Caco-2 (cell line): ENCODE measurements around the gene TRAF2. TPM values are rescaled to one million over a fixed set of nuclear protein-coding genes. Genes with fewer than 3 reads are reported as not detected.

Experiments
- BruUV-seq: library from RNA; stranded (reverse); fragments of 400-500 nt; replicated peaks from 2 replicates; lab custom pipeline; 2021; lab: Mats Ljungman, UMichigan
- CTCF ChIA-PET: fragments of 300-600 bp; sonication (Branson Sonifier 250); formaldehyde crosslinking; loops from one replicate; lab custom pipeline; 2022; ENCODE audit warnings: antibody characterized with exemption; lab: Charles Lee
- POLR2A ChIA-PET: fragments of 300-600 bp; sonication (Branson Sonifier 250); formaldehyde crosslinking; loops from one replicate; lab custom pipeline; 2022; ENCODE audit warnings: antibody characterized with exemption; lab: Charles Lee
- DNase-seq, 2 experiments: peaks; one replicate each; pipeline versions ENCODE4 v3.0.0 to v3.0.0-alpha.2; 2020 to 2022
- H3K27me3 ChIP-seq: replicated peaks from 2 replicates; pipeline ENCODE4 v1.6.0; 2011; ENCODE audit warnings: low read length; ENCODE audit not compliant: control insufficient read depth, insufficient read depth
- H3K36me3 ChIP-seq: 2 replicates; pipeline ENCODE4 v1.5.1; 2011; ENCODE audit warnings: low read length; ENCODE audit not compliant: control insufficient read depth, insufficient read depth
- H3K4me1 ChIP-seq: fragments of 250-450 bp; sonication (Bioruptor Pico); 2 replicates; pipeline ENCODE4 v1.5.1; 2020; ENCODE audit warnings: mild to moderate bottlenecking
- H3K4me3 ChIP-seq: 2 replicates; pipeline ENCODE4 v1.5.1; 2011; ENCODE audit warnings: low read depth, mild to moderate bottlenecking, control low read depth, low read length
- H3K9me3 ChIP-seq: fragments of 250-450 bp; sonication (Bioruptor Pico); 2 replicates; pipeline ENCODE4 v1.5.1; 2020; ENCODE audit warnings: mild to moderate bottlenecking, moderate library complexity
- H3K27ac Mint-ChIP-seq: one replicate; pipeline ENCODE4 v1.8.0; 2022; ENCODE audit warnings: mixed read lengths; ENCODE audit not compliant: unreplicated experiment
- H3K27me3 Mint-ChIP-seq: one replicate; pipeline ENCODE4 v1.8.0; 2022; ENCODE audit warnings: mixed read lengths; ENCODE audit not compliant: insufficient read depth, unreplicated experiment
- H3K36me3 Mint-ChIP-seq: one replicate; pipeline ENCODE4 v1.8.0; 2022; ENCODE audit warnings: mild to moderate bottlenecking, mixed read lengths; ENCODE audit not compliant: insufficient read depth, unreplicated experiment
- H3K4me1 Mint-ChIP-seq: one replicate; pipeline ENCODE4 v1.8.0; 2022; ENCODE audit warnings: low read depth, mixed read lengths; ENCODE audit not compliant: unreplicated experiment
- H3K4me3 Mint-ChIP-seq: one replicate; pipeline ENCODE4 v1.8.0; 2022; ENCODE audit warnings: mild to moderate bottlenecking, moderate library complexity, mixed read lengths; ENCODE audit not compliant: unreplicated experiment
- H3K9me3 Mint-ChIP-seq: one replicate; pipeline ENCODE4 v1.8.0; 2022; ENCODE audit warnings: mixed read lengths; ENCODE audit not compliant: unreplicated experiment
- CTCF ChIP-seq, 2 experiments: fragments of 200-600 bp in 1 of 2; IDR thresholded peaks; 1 replicate in 1 of 2; 2 replicates in 1 of 2; pipeline versions ENCODE4 v1.5.1 to v1.8.0; 2011 to 2022; ENCODE audit warnings: antibody characterized with exemption in 1 of 2, control low read depth in 1 of 2, inconsistent platforms in 1 of 2, low read depth in 1 of 2, low read length in 1 of 2, mild to moderate bottlenecking in 1 of 2, moderate library complexity in 1 of 2; ENCODE audit not compliant: insufficient read depth in 1 of 2, severe bottlenecking in 1 of 2, unreplicated experiment in 1 of 2
- intact Hi-C: fragments of 100-400 bp; cut with micrococcal nuclease; formaldehyde crosslinking; loops from one replicate; pipeline ENCODE4 v1.10.0; 2022; ENCODE audit not compliant: unreplicated experiment
- total RNA-seq: library from RNA; stranded (reverse); gene quantifications from 2 replicates; pipeline ENCODE4 v1.2.3, GENCODE V29; 2022

Gene TRAF2
- total RNA-seq, 1 experiment from 2014 or later, result 41.7 TPM

GRCh38 chr9:136937186-136938001 is 51.1 kb downstream of the TRAF2 start:
- H3K27ac Mint-ChIP-seq, result no peak overlapping the region
- BruUV-seq, result no TSS peak
- CTCF ChIA-PET, result interaction anchor here (0.6 to 0.9 kb wide), 3 partner anchors 96 to 118 kb away, joined by 3 read pairs; no protein-coding TSS in a partner anchor
- intact Hi-C loops, result no loop called here
- H3K4me1 Mint-ChIP-seq, result peaks cover 5% of the 10 kb centered on the region
- H3K4me3 ChIP-seq, result no peak overlapping the region
- H3K4me3 Mint-ChIP-seq, result no peak overlapping the region
- H3K27me3 ChIP-seq, result no peaks in the 10 kb centered on the region
- no peaks in the 10 kb centered on the region for H3K27me3 Mint-ChIP-seq
- no peak for DNase-seq
- POLR2A ChIA-PET, result no interaction called here
- no peaks in the 10 kb centered on the region for H3K9me3 Mint-ChIP-seq
- no peaks in the 10 kb centered on the region for H3K9me3 ChIP-seq
- H3K4me1 ChIP-seq, result no peaks in the 10 kb centered on the region
- peaks cover 1% of the 10 kb centered on the region for H3K36me3 ChIP-seq
- TF ChIP-seq CTCF (IDR thresholded peaks at IDR 0.05; ENCODE audit: insufficient read depth in 1 of 2, low read depth in 1 of 2, low read length in 1 of 2, severe bottlenecking in 1 of 2, unreplicated experiment in 1 of 2), result no peak
- H3K36me3 Mint-ChIP-seq, result peaks cover 69% of the 10 kb centered on the region

GRCh38 chr9:136939431-136939995 is 53.2 kb downstream of the TRAF2 start:
- H3K27me3 Mint-ChIP-seq, result no peaks in the 10 kb centered on the region
- intact Hi-C loops, result no loop called here
- TF ChIP-seq CTCF (IDR thresholded peaks at IDR 0.05; ENCODE audit: insufficient read depth in 1 of 2, low read depth in 1 of 2, low read length in 1 of 2, severe bottlenecking in 1 of 2, unreplicated experiment in 1 of 2), result no peak
- no TSS peak for BruUV-seq
- H3K36me3 Mint-ChIP-seq, result peaks cover 77% of the 10 kb centered on the region
- Histone ChIP-seq H3K36me3 (peaks cover 1% of the 10 kb centered on the region), H3K4me1 (peaks cover 8% of the 10 kb centered on the region; the same call in 1 of the 2 replicates), H3K27me3 (no peaks in the 10 kb centered on the region), H3K9me3 (no peaks in the 10 kb centered on the region), H3K4me3 (no peak overlapping the region)
- no peaks in the 10 kb centered on the region for H3K9me3 Mint-ChIP-seq
- H3K4me1 Mint-ChIP-seq, result no peaks in the 10 kb centered on the region
- H3K27ac Mint-ChIP-seq, result peak overlapping the region; percentile 26
- ChIA-PET CTCF (no interaction called here), POLR2A (no interaction called here)
- peak in 1 of 2 experiments; percentile 29 for DNase-seq
- no peak overlapping the region for H3K4me3 Mint-ChIP-seq

- H3K4me1 Mint-ChIP-seq, result no peaks in the 10 kb centered on the region
- DNase-seq, result peak in 1 of 2 experiments; percentile 39
- Histone ChIP-seq H3K9me3 (no peaks in the 10 kb centered on the region), H3K36me3 (peaks cover 1% of the 10 kb centered on the region), H3K4me3 (no peak overlapping the region), H3K4me1 (peaks cover 12% of the 10 kb centered on the region), H3K27me3 (no peaks in the 10 kb centered on the region)
- ChIA-PET CTCF (no interaction called here), POLR2A (no interaction called here)
- peak overlapping the region; percentile 26 for H3K27ac Mint-ChIP-seq
- H3K27me3 Mint-ChIP-seq, result no peaks in the 10 kb centered on the region
- no TSS peak for BruUV-seq
- H3K9me3 Mint-ChIP-seq, result no peaks in the 10 kb centered on the region
- no peak for TF ChIP-seq CTCF (IDR thresholded peaks at IDR 0.05; ENCODE audit: insufficient read depth in 1 of 2, low read depth in 1 of 2, low read length in 1 of 2, severe bottlenecking in 1 of 2, unreplicated experiment in 1 of 2)
- intact Hi-C loops, result loop anchor here (10.0 kb wide), 1 partner anchor 95 kb away; the partner anchor contains the start of genes AJM1 and PHPT1
- no peak overlapping the region for H3K4me3 Mint-ChIP-seq
- peaks cover 82% of the 10 kb centered on the region for H3K36me3 Mint-ChIP-seq
These were observed 53.7 kb downstream of the TRAF2 start for GRCh38 chr9:136939996-136940525.
